ENCODE results near the gene ZFP36L2.

- TF ChIP-seq POLR2AphosphoS5 (IDR thresholded peaks at IDR 0.05; ENCODE audit: low read depth, low read length) (no peak), POLR2A (IDR thresholded peaks at IDR 0.05; ENCODE audit: low read depth, low read length) (no peak), TAF1 (IDR thresholded peaks at IDR 0.05; ENCODE audit: borderline replicate concordance, low read depth, low read length) (no peak)
Observed at GRCh38 chr2:43259512-43259911, 33.1 kb upstream of the ZFP36L2 start.

Data from GM12892 (cell line).